Measurements from ENCODE around the gene C11orf24. TPM values are rescaled to one million over a fixed set of nuclear protein-coding genes. Genes with fewer than 3 reads are reported as not detected.

The C11orf24 gene
- total and polyA plus RNA-seq, 10 of the 15 experiments (the other 5 are each of a cell fraction or from before 2014, with no cell fraction given) = 4.3 to 104 (median 41.4) TPM

GRCh38 chr11:68266121-68266891, 5.5 kb downstream of the C11orf24 start (continued):
- TF ChIP-seq WRNIP1 (IDR thresholded peaks at IDR 0.05; ENCODE audit: borderline replicate concordance, low read depth, low read length) (no peak), ATF7 (IDR thresholded peaks at IDR 0.05; ENCODE audit: low read depth) (peak; percentile 65), POLR2AphosphoS5 (IDR thresholded peaks at IDR 0.05; ENCODE audit: low read length) (0 out of 2 replicates have a peak, but pooled peaks have one; percentile 21), ZNF384 (IDR thresholded peaks at IDR 0.05; ENCODE audit: borderline replicate concordance, low read depth, low read length) (peak; percentile 95), MTA2 (IDR thresholded peaks at IDR 0.05; ENCODE audit: low read depth) (peak; percentile 83)

- peaks cover 18 to 34% of the 10 kb centered on the region in 2 experiments; a peak in 3 of 4 replicates for H3K36me3 ChIP-seq (ENCODE audit: control insufficient read depth in 2 of 2, insufficient read depth in 2 of 2, low read length in 1 of 2)
- no peak overlapping the region; the same call in 1 of the 2 replicates for H3K4me3 ChIP-seq
- intact Hi-C loops (cut with micrococcal nuclease; ENCODE audit: unreplicated experiment) = loop anchor here (5.0 kb wide), 1 partner anchor 197 kb away; the partner anchor contains the start of gene PPP6R3
- no peak for DNase-seq (ENCODE audit: low read depth, low spot score)
- POLR2A ChIA-PET = interaction anchor here (1.4 to 2.1 kb wide), 4 partner anchors 7 to 33 kb away, joined by 4 to 13 read pairs (median 6); no protein-coding TSS in a partner anchor
- CTCF ChIA-PET = interaction anchor here (1.3 to 14.0 kb wide), 3 partner anchors 8 to 54 kb away, joined by 5 to 365 read pairs (median 30); no protein-coding TSS in a partner anchor
- BruUV-seq (replicated peaks) = no TSS peak
- in situ Hi-C loops (cut with MboI) = no loop called here
- FAIRE-seq = no peak
- SMC1A ChIA-PET (ENCODE audit: uncharacterized antibody, unreplicated experiment) = interaction anchor here (1.6 to 9.9 kb wide), 6 partner anchors 7 to 33 kb away, joined by 5 to 102 read pairs (median 10); no protein-coding TSS in a partner anchor
- no peaks in the 10 kb centered on the region for H4K20me1 ChIP-seq (ENCODE audit: control insufficient read depth, insufficient read depth)
- peaks cover 33% of the 10 kb centered on the region for H3K4me1 ChIP-seq (ENCODE audit: control insufficient read depth, insufficient read depth, low read length)
- H3K4me2 ChIP-seq (ENCODE audit: control insufficient read depth, insufficient read depth) = peak overlapping the region; percentile 21
- H2AFZ ChIP-seq (ENCODE audit: control insufficient read depth, low read depth, low read length) = no peak overlapping the region
- RAD21 ChIA-PET (ENCODE audit: unreplicated experiment) = interaction anchor here (1.3 to 3.8 kb wide), 3 partner anchors 7 to 106 kb away, joined by 3 to 24 read pairs (median 19); no protein-coding TSS in a partner anchor
- H3K9me3 ChIP-seq (replicated peaks; ENCODE audit: control insufficient read depth, insufficient read depth, low read length) = no peaks in the 10 kb centered on the region
- no peaks in the 10 kb centered on the region for H3K27me3 ChIP-seq (replicated peaks in 1 of 2; ENCODE audit: control insufficient read depth in 2 of 2, insufficient read depth in 2 of 2, low read length in 1 of 2)
- H3K79me2 ChIP-seq (ENCODE audit: control insufficient read depth, insufficient read depth, low read length) = peaks cover 39% of the 10 kb centered on the region
- 90% methylated on average over 13 of the region's 13 CpGs for WGBS (ENCODE audit: insufficient coverage, insufficient replicate concordance, low lambda C conversion rate, missing lambda C conversion rate)
- ATAC-seq = no peak
- H3K27ac ChIP-seq (ENCODE audit: control insufficient read depth, insufficient read depth) = peak overlapping the region; percentile 93
- no peak overlapping the region for H3K9ac ChIP-seq (ENCODE audit: control insufficient read depth, insufficient read depth, low read length)
- no peak for TF ChIP-seq FOS (IDR thresholded peaks at IDR 0.05; ENCODE audit: borderline replicate concordance, extremely low read depth, insufficient read length)
- TF ChIP-seq SMC3 (IDR thresholded peaks at IDR 0.05; ENCODE audit: borderline replicate concordance, low read length) = no peak
- no peak for TF ChIP-seq ESRRA (IDR thresholded peaks at IDR 0.05; ENCODE audit: low read length)
- no peak for TF ChIP-seq SMARCA5 (IDR thresholded peaks at IDR 0.05)
- no peak for TF ChIP-seq ZBTB33 (IDR thresholded peaks at IDR 0.05)
- no peak for TF ChIP-seq RELB (IDR thresholded peaks at IDR 0.05; ENCODE audit: low read depth)
- no peak for TF ChIP-seq MXI1 (IDR thresholded peaks at IDR 0.05; ENCODE audit: low read depth, low read length)
- TF ChIP-seq BACH1 (IDR thresholded peaks at IDR 0.05; ENCODE audit: borderline replicate concordance) = no peak
- TF ChIP-seq SMAD5 (IDR thresholded peaks at IDR 0.05; ENCODE audit: low read depth) = no peak
- TF ChIP-seq SUPT20H (IDR thresholded peaks at IDR 0.05; ENCODE audit: borderline replicate concordance, control insufficient read depth, low read depth, low read length) = no peak
Measured at GRCh38 chr11:68264741-68265540, 6.8 kb downstream of the C11orf24 start.
